K562 (cell line): ENCODE data around the gene CXCR6. TPM values are rescaled to one million over a fixed set of nuclear protein-coding genes. Genes with fewer than 3 reads are reported as not detected.
A peak's percentile ranks its signal among the peaks of the same experiment; 100 is the strongest.

Source experiments
- ATAC-seq: fragments of 200-7000 bp; cut with Tn5 transposase; 3 replicates; pipeline ENCODE4 v1.9.1; 2020; ENCODE audit warnings: moderate library complexity
- BruUV-seq: library from RNA; stranded (reverse); fragments of 400-500 nt; replicated peaks from 2 replicates; lab custom pipeline; 2021; lab: Mats Ljungman, UMichigan
- CTCF ChIA-PET: fragments of 300-600 bp; formaldehyde crosslinking; extraction: SDS; loops from one replicate; lab custom pipeline; 2021; ENCODE audit warnings: low intra/inter-chr PET ratio; lab: Yijun Ruan, JAX
- POLR2A ChIA-PET: fragments of 300-600, 350-650 bp; sonication (Branson Sonifier 250); formaldehyde crosslinking; extraction: SDS; loops from one replicate; lab custom pipeline; 2021; ENCODE audit warnings: antibody characterized with exemption, inconsistent platforms; lab: Yijun Ruan, JAX
- DNase-seq, 4 experiments: peaks; one replicate each; pipeline versions ENCODE4 v3.0.0 to v3.0.0-alpha.2; 2011 to 2018; ENCODE audit warnings: low spot score in 3 of 4, mixed read lengths in 3 of 4; ENCODE audit errors: extremely low read depth in 1 of 4
- FAIRE-seq: peaks from 2 replicates; lab custom pipeline; 2011; peaks lifted over from hg19 to GRCh38; lab: Jason Lieb, UNC
- H2AFZ ChIP-seq: 2 replicates; pipeline ENCODE4 v1.6.0; 2011; ENCODE audit warnings: low read depth, low read length, control low read depth, inconsistent platforms
- H3K27ac ChIP-seq: fragments of 200-600 bp; 3 replicates; pipeline ENCODE4 v1.8.0; 2011; ENCODE audit warnings: low read depth, mild to moderate bottlenecking, control low read depth, inconsistent platforms, low read length, moderate library complexity, mixed read lengths; ENCODE audit errors: extremely low read depth
- H3K27me3 ChIP-seq, 2 experiments: fragments of 300-600 bp in 1 of 2; 2 replicates in 1 of 2; 3 replicates in 1 of 2; pipeline versions ENCODE4 v1.6.0 to v1.8.0; 2011; ENCODE audit warnings: inconsistent platforms in 2 of 2, low read length in 2 of 2, mild to moderate bottlenecking in 1 of 2, mixed read lengths in 1 of 2, moderate library complexity in 1 of 2; ENCODE audit not compliant: control insufficient read depth in 2 of 2, insufficient read depth in 2 of 2
- H3K36me3 ChIP-seq: fragments of 300-600 bp; 3 replicates; pipeline ENCODE4 v1.8.0; 2011; ENCODE audit warnings: mild to moderate bottlenecking, low read length, inconsistent platforms; ENCODE audit not compliant: control insufficient read depth, insufficient read depth
- H3K4me1 ChIP-seq, 2 experiments: fragments of 200-600 bp in 1 of 2; replicated peaks in 1 of 2; 2 replicates in 1 of 2; 3 replicates in 1 of 2; pipeline versions ENCODE4 v1.5.1 to v1.8.0; 2011; ENCODE audit warnings: inconsistent platforms in 2 of 2, low read length in 2 of 2, mild to moderate bottlenecking in 1 of 2, mixed read lengths in 1 of 2, moderate library complexity in 1 of 2; ENCODE audit not compliant: control insufficient read depth in 2 of 2, insufficient read depth in 2 of 2
- H3K4me2 ChIP-seq: 2 replicates; pipeline ENCODE4 v1.6.1; 2011; ENCODE audit warnings: low read length, control low read depth, inconsistent platforms, mixed read lengths; ENCODE audit not compliant: insufficient read depth
- H3K4me3 ChIP-seq: fragments of 200-600 bp; sonication (generic), shearing (Covaris generic); 2 replicates; pipeline ENCODE4 v1.5.1; 2016; ENCODE audit warnings: control low read depth, inconsistent platforms
- H3K79me2 ChIP-seq: fragments of 200-600 bp; 3 replicates; pipeline ENCODE4 v1.8.0; 2011; ENCODE audit warnings: low read length, inconsistent platforms; ENCODE audit not compliant: control insufficient read depth, insufficient read depth
- H3K9ac ChIP-seq, 2 experiments: 2 replicates each; pipeline versions ENCODE4 v1.6.0 to v1.6.1; 2011; ENCODE audit warnings: low read depth in 2 of 2, low read length in 2 of 2, control low read depth in 1 of 2, inconsistent platforms in 1 of 2, mild to moderate bottlenecking in 1 of 2, mixed read lengths in 1 of 2; ENCODE audit not compliant: insufficient read depth in 1 of 2
- H3K9me1 ChIP-seq: one replicate; pipeline ENCODE4 v1.6.0; 2011; ENCODE audit warnings: inconsistent platforms, mild to moderate bottlenecking, low read length, moderate library complexity; ENCODE audit not compliant: control insufficient read depth, insufficient read depth
- H3K9me3 ChIP-seq: replicated peaks from 2 replicates; pipeline ENCODE4 v1.5.1; 2011; ENCODE audit warnings: low read depth, low read length, inconsistent platforms; ENCODE audit not compliant: control insufficient read depth, insufficient read depth
- H4K20me1 ChIP-seq: replicated peaks from 2 replicates; pipeline ENCODE4 v1.6.1; 2011; ENCODE audit warnings: low read length, inconsistent platforms, mixed read lengths; ENCODE audit not compliant: control insufficient read depth, insufficient read depth
- CC2D1A ChIP-seq: fragments of 450-650 bp; IDR thresholded peaks from 2 replicates; pipeline ENCODE4 v1.6.1; 2017; ENCODE audit warnings: mild to moderate bottlenecking
- FOXP4 ChIP-seq: sonication (generic); formaldehyde crosslinking; IDR thresholded peaks from 2 replicates; pipeline ENCODE4 v1.8.0; 2022; ENCODE audit warnings: mild to moderate bottlenecking, missing genetic modification reagents, borderline replicate concordance
- NRF1 ChIP-seq, 2 experiments: fragments of 450-650 bp; IDR thresholded peaks in 1 of 2; conservative IDR thresholded peaks in 1 of 2; 2 replicates each; pipeline ENCODE4 v1.6.1; 2014; ENCODE audit warnings: mild to moderate bottlenecking in 2 of 2
- RBM14 ChIP-seq: fragments of 200-400 bp; formaldehyde crosslinking; IDR thresholded peaks from 2 replicates; pipeline ENCODE4 v1.6.1; 2018; ENCODE audit warnings: low read depth, mild to moderate bottlenecking, low read length, moderate library complexity, borderline replicate concordance; ENCODE audit not compliant: insufficient read depth
- SIN3A ChIP-seq, 2 experiments: fragments of 150-350 bp in 1 of 2; IDR thresholded peaks; 2 replicates each; pipeline ENCODE4 v1.6.1; 2011 to 2016; ENCODE audit warnings: borderline replicate concordance in 2 of 2, low read depth in 2 of 2, low read length in 2 of 2, mild to moderate bottlenecking in 2 of 2, moderate library complexity in 2 of 2; ENCODE audit not compliant: control insufficient read depth in 1 of 2
- SIX5 ChIP-seq, 2 experiments: IDR thresholded peaks; 2 replicates each; pipeline ENCODE4 v1.6.1; 2011; ENCODE audit warnings: low read length in 2 of 2, borderline replicate concordance in 1 of 2, low read depth in 1 of 2, mild to moderate bottlenecking in 1 of 2, moderate library complexity in 1 of 2; ENCODE audit not compliant: insufficient read depth in 1 of 2
- ZBTB7A ChIP-seq: IDR thresholded peaks from 2 replicates; pipeline ENCODE4 v1.6.1; 2011; ENCODE audit warnings: low read depth, mild to moderate bottlenecking, low read length, moderate library complexity, borderline replicate concordance; ENCODE audit not compliant: control insufficient read depth
- ZNF384 ChIP-seq: IDR thresholded peaks from 2 replicates; pipeline ENCODE4 v1.6.1; 2012; ENCODE audit warnings: low read depth, low read length, improper control_type of control experiment
- ZNF41 ChIP-seq: fragments of 250-450 bp; sonication (Bioruptor Pico); conservative IDR thresholded peaks from 2 replicates; pipeline ENCODE4 v1.4.0; 2020; ENCODE audit warnings: mild to moderate bottlenecking
- WGBS: fragments of 100-300 bp; shearing (Covaris generic); methylation state at CpG from one replicate; pipeline ENCODE4 v1.1.6; 2016; ENCODE audit warnings: low coverage, mixed read lengths; ENCODE audit not compliant: insufficient coverage; ENCODE audit errors: missing lambda C conversion rate; 5-methylcytosine and 5-hydroxymethylcytosine counted together
- in situ Hi-C: fragments of 300-500 bp; cut with MboI; formaldehyde crosslinking; loops from 4 replicates; pipeline ENCODE4 v1.15.0; 2018; ENCODE audit warnings: inconsistent platforms, mixed read lengths
- intact Hi-C: fragments of 100-400 bp; cut with micrococcal nuclease; formaldehyde crosslinking; loops from 2 replicates; pipeline ENCODE4 v1.14.2; 2022
- polyA plus RNA-seq, 8 experiments: library from polyadenylated mRNA; depleted of rRNA in 4 of 8; stranded (reverse) in 5 of 8; unstranded in 3 of 8; fragments of >200 nt; fragmentation: Nextera tagmentation in 2 of 8; fragmentation: Illumina TruSeq in 1 of 8; extraction: Ambion mirVana in 2 of 8; extraction: Trizol in 1 of 8; gene quantifications; 2 replicates each; pipeline versions ENCODE4 v1.2.1 to v1.2.3, GENCODE V29; 2011 to 2014; ENCODE audit warnings: inconsistent platforms in 1 of 8, missing spikeins in 1 of 8
- total RNA-seq, 7 experiments: library from RNA; depleted of rRNA in 6 of 7; stranded (reverse); fragments of >200 nt in 6 of 7; fragmentation: Illumina TruSeq in 2 of 7; extraction: Trizol in 2 of 7; gene quantifications; 2 replicates each; pipeline versions ENCODE4 v1.2.1 to v1.2.3, GENCODE V29; 2011 to 2021; ENCODE audit warnings: low replicate concordance in 1 of 7
- TF ChIP-seq, protein P1 (sequence below): fragments of 450-650 bp; IDR thresholded peaks from 2 replicates; pipeline ENCODE4 v1.6.1; 2016; ENCODE audit warnings: borderline replicate concordance
- TF ChIP-seq, protein P2 (sequence below): fragments of 200-800 bp; sonication (Bioruptor generic); IDR thresholded peaks from 2 replicates; pipeline ENCODE4 v1.6.1; 2017; ENCODE audit warnings: missing genetic modification characterization, missing compliant biosample characterization

CXCR6 gene
- total and polyA plus RNA-seq, 9 of the 15 experiments (the other 6 are each of a cell fraction or from before 2014, with no cell fraction given) = 0.28 TPM; not detected in 8

- Histone ChIP-seq H3K9ac (peak overlapping the region; percentile 90 to 99), H3K4me2 (peak overlapping the region; percentile 97), H3K9me1 (peaks cover 11% of the 10 kb centered on the region), H3K9me3 (no peaks in the 10 kb centered on the region), H3K27me3 (peaks cover 2 to 10% of the 10 kb centered on the region in 2 experiments; a peak in 2 of 5 replicates), H3K4me1 (peaks cover 24 to 29% of the 10 kb centered on the region in 2 experiments), H3K27ac (peak overlapping the region; percentile 80), H2AFZ (peak overlapping the region; percentile 93), H4K20me1 (no peaks in the 10 kb centered on the region), H3K36me3 (peaks cover 11% of the 10 kb centered on the region; the same call in 1 of the 3 replicates), H3K79me2 (peaks cover 54% of the 10 kb centered on the region), H3K4me3 (peak overlapping the region; percentile 95)
- intact Hi-C loops (no loop called here), in situ Hi-C loops (no loop called here)
- ATAC-seq (peak; percentile 63), DNase-seq (peak; percentile 52 to 76 (median 72)), FAIRE-seq (no peak)
- POLR2A ChIA-PET = interaction anchor here (0.6 to 1.6 kb wide), 6 partner anchors 11 to 667 kb away, joined by 3 to 7 read pairs (median 4); no protein-coding TSS in a partner anchor
- BruUV-seq = no TSS peak
- 4% methylated on average over 16 of the region's 16 CpGs for WGBS
- CTCF ChIA-PET = no interaction called here
- TF ChIP-seq CC2D1A (no peak), RBM14 (no peak), SIN3A (IDR thresholded peaks at IDR 0.05; ENCODE audit: borderline replicate concordance in 2 of 2, control insufficient read depth in 1 of 2, low read depth in 2 of 2, low read length in 2 of 2) (peak in 1 of 2 experiments; percentile 38; a peak in 1 of 4 replicates), FOXP4 (CRISPR knock-in tag) (no peak), ZNF41 (CRISPR knock-in tag) (no peak), NRF1 (conservative IDR thresholded peaks at IDR 0.05 in 1 of 2, IDR thresholded peaks at IDR 0.05 in 1 of 2) (peak in 1 of 2 experiments; percentile 23; a peak in 1 of 4 replicates), SIX5 (IDR thresholded peaks at IDR 0.05; ENCODE audit: borderline replicate concordance in 1 of 2, insufficient read depth in 1 of 2, low read depth in 1 of 2, low read length in 2 of 2) (no peak), ZNF384 (0 out of 2 replicates have a peak, but pooled peaks have one; percentile 48), ZBTB7A (peak; percentile 21; the same call in 1 of the 2 replicates)
- TF ChIP-seq, protein P1, sequence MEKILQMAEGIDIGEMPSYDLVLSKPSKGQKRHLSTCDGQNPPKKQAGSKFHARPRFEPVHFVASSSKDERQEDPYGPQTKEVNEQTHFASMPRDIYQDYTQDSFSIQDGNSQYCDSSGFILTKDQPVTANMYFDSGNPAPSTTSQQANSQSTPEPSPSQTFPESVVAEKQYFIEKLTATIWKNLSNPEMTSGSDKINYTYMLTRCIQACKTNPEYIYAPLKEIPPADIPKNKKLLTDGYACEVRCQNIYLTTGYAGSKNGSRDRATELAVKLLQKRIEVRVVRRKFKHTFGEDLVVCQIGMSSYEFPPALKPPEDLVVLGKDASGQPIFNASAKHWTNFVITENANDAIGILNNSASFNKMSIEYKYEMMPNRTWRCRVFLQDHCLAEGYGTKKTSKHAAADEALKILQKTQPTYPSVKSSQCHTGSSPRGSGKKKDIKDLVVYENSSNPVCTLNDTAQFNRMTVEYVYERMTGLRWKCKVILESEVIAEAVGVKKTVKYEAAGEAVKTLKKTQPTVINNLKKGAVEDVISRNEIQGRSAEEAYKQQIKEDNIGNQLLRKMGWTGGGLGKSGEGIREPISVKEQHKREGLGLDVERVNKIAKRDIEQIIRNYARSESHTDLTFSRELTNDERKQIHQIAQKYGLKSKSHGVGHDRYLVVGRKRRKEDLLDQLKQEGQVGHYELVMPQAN = peak; percentile 70
- TF ChIP-seq, protein P2, sequence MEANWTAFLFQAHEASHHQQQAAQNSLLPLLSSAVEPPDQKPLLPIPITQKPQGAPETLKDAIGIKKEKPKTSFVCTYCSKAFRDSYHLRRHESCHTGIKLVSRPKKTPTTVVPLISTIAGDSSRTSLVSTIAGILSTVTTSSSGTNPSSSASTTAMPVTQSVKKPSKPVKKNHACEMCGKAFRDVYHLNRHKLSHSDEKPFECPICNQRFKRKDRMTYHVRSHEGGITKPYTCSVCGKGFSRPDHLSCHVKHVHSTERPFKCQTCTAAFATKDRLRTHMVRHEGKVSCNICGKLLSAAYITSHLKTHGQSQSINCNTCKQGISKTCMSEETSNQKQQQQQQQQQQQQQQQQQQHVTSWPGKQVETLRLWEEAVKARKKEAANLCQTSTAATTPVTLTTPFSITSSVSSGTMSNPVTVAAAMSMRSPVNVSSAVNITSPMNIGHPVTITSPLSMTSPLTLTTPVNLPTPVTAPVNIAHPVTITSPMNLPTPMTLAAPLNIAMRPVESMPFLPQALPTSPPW = peak; percentile 77
Observed at GRCh38 chr3:45994419-45995235, 51.4 kb downstream of the CXCR6 start.
